GM23338 (cell line): Measurements from ENCODE around the gene IFNG-AS1. TPM values are rescaled to one million over a fixed set of nuclear protein-coding genes. Genes with fewer than 3 reads are reported as not detected.

ENCODE experiments used
- ATAC-seq: fragments of 200-7000 bp; cut with Tn5 transposase; 3 replicates; pipeline ENCODE4 v1.9.1; 2020
- DNase-seq: peaks from one replicate; pipeline ENCODE4 v3.0.0-alpha.2; 2015; ENCODE audit warnings: low spot score
- H2AFZ ChIP-seq: fragments of 200-600 bp; sonication (generic); 2 replicates; pipeline ENCODE4 v1.8.0; 2016; ENCODE audit warnings: antibody characterized with exemption, mild to moderate bottlenecking, moderate library complexity
- H3F3A ChIP-seq: fragments of 200-600 bp; sonication (generic); replicated peaks from 2 replicates; pipeline ENCODE4 v1.8.0; 2017; ENCODE audit warnings: antibody characterized with exemption, mixed run types, low read depth
- H3K27ac ChIP-seq: fragments of 200-600 bp; sonication (generic); 2 replicates; pipeline ENCODE4 v1.6.1; 2016; ENCODE audit warnings: low read depth
- H3K27me3 ChIP-seq: fragments of 200-600 bp; sonication (generic); 2 replicates; pipeline ENCODE4 v1.8.0; 2016; ENCODE audit warnings: mild to moderate bottlenecking, mixed run types, moderate library complexity; ENCODE audit not compliant: insufficient read depth
- H3K36me3 ChIP-seq: fragments of 200-600 bp; sonication (generic); 2 replicates; pipeline ENCODE4 v1.8.0; 2016; ENCODE audit warnings: mild to moderate bottlenecking; ENCODE audit not compliant: insufficient read depth
- H3K4me1 ChIP-seq: fragments of 200-600 bp; sonication (generic); 2 replicates; pipeline ENCODE4 v1.8.0; 2016; ENCODE audit warnings: mild to moderate bottlenecking, moderate library complexity; ENCODE audit not compliant: insufficient read depth
- H3K4me2 ChIP-seq: fragments of 200-600 bp; sonication (generic); 2 replicates; pipeline ENCODE4 v1.7.1; 2017; ENCODE audit warnings: mixed run types
- H3K4me3 ChIP-seq: fragments of 200-600 bp; sonication (generic); 2 replicates; pipeline ENCODE4 v1.6.1; 2016; ENCODE audit warnings: mixed run types
- H3K79me2 ChIP-seq: fragments of 200-600 bp; sonication (generic); replicated peaks from 2 replicates; pipeline ENCODE4 v1.8.0; 2017; ENCODE audit warnings: mild to moderate bottlenecking; ENCODE audit not compliant: insufficient read depth
- H3K9me2 ChIP-seq: fragments of 200-600 bp; sonication (generic); 2 replicates; pipeline ENCODE4 v1.8.0; 2017; ENCODE audit not compliant: insufficient read depth
- H4K20me1 ChIP-seq: fragments of 200-600 bp; sonication (generic); replicated peaks from 2 replicates; pipeline ENCODE4 v1.8.0; 2017; ENCODE audit warnings: mild to moderate bottlenecking; ENCODE audit not compliant: insufficient read depth
- H3K27ac Mint-ChIP-seq: 2 replicates; pipeline ENCODE4 v1.8.0; 2020; ENCODE audit warnings: inconsistent platforms, mild to moderate bottlenecking, moderate library complexity, mixed read lengths
- H3K27me3 Mint-ChIP-seq: 3 replicates; pipeline ENCODE4 v1.8.0; 2022; ENCODE audit warnings: low read depth, mild to moderate bottlenecking, moderate library complexity, mixed read lengths, inconsistent platforms; ENCODE audit not compliant: insufficient read depth, poor library complexity
- H3K36me3 Mint-ChIP-seq: 3 replicates; pipeline ENCODE4 v1.8.0; 2021; ENCODE audit warnings: low read depth, mild to moderate bottlenecking, inconsistent platforms, moderate library complexity, mixed read lengths
- H3K4me1 Mint-ChIP-seq: 3 replicates; pipeline ENCODE4 v1.8.0; 2020; ENCODE audit warnings: mild to moderate bottlenecking, inconsistent platforms, mixed read lengths
- H3K4me3 Mint-ChIP-seq: 3 replicates; pipeline ENCODE4 v1.8.0; 2021; ENCODE audit warnings: moderate library complexity, mild to moderate bottlenecking, inconsistent platforms, mixed read lengths
- H3K9me3 Mint-ChIP-seq: 3 replicates; pipeline ENCODE4 v1.8.0; 2020; ENCODE audit warnings: moderate library complexity, mild to moderate bottlenecking, inconsistent platforms, mixed read lengths
- CREB1 ChIP-seq: fragments of 250-450 bp; sonication (Bioruptor Pico); IDR thresholded peaks from 2 replicates; pipeline ENCODE4 v1.5.0; 2020; ENCODE audit warnings: low read depth, mild to moderate bottlenecking, moderate library complexity
- EZH2phosphoT487 ChIP-seq: fragments of 200-600 bp; sonication (generic); IDR thresholded peaks from one replicate; pipeline ENCODE4 v1.8.1; 2018; ENCODE audit warnings: antibody characterized with exemption; ENCODE audit not compliant: unreplicated experiment
- NANOG ChIP-seq: IDR thresholded peaks from 2 replicates; pipeline ENCODE4 v1.6.1; 2016; ENCODE audit warnings: antibody characterized with exemption, borderline replicate concordance
- REST ChIP-seq: IDR thresholded peaks from one replicate; pipeline ENCODE4 v1.6.1; 2018; ENCODE audit warnings: antibody characterized with exemption; ENCODE audit not compliant: unreplicated experiment
- STAT1 ChIP-seq: IDR thresholded peaks from one replicate; pipeline ENCODE4 v1.6.1; 2016; ENCODE audit warnings: antibody characterized with exemption; ENCODE audit not compliant: unreplicated experiment
- ZNF331 ChIP-seq: fragments of 250-450 bp; sonication (Bioruptor Pico); IDR thresholded peaks from 2 replicates; pipeline ENCODE4 v1.5.0; 2020; ENCODE audit warnings: low read depth, mild to moderate bottlenecking, moderate library complexity
- ZNF462 ChIP-seq: fragments of 250-450 bp; sonication (Bioruptor Pico); IDR thresholded peaks from 2 replicates; pipeline ENCODE4 v1.5.0; 2020; ENCODE audit warnings: mild to moderate bottlenecking, moderate library complexity
- polyA plus RNA-seq: library from polyadenylated mRNA; unstranded; fragments of >200 nt; fragmentation: Nextera tagmentation; extraction: Ambion mirVana; gene quantifications from 2 replicates; pipeline ENCODE4 v1.2.1, GENCODE V29; 2016
- total RNA-seq: library from RNA; depleted of rRNA; stranded (reverse); fragments of >200 nt; shearing (Covaris generic); gene quantifications from 2 replicates; pipeline ENCODE4 v1.2.3, GENCODE V29; 2014

The IFNG-AS1 gene
- total and polyA plus RNA-seq, 2 experiments from 2014 or later: not detected

GRCh38 chr12:68020699-68021098 is 31.5 kb downstream of the IFNG-AS1 start:
- no peak for ATAC-seq

More at GRCh38 chr12:68020699-68021098, 31.5 kb downstream of the IFNG-AS1 start:
- Histone ChIP-seq H3K9me2 (peaks cover 12% of the 10 kb centered on the region; the same call in 1 of the 2 replicates), H3K4me1 (no peaks in the 10 kb centered on the region), H3K79me2 (no peaks in the 10 kb centered on the region), H4K20me1 (no peaks in the 10 kb centered on the region), H3F3A (no peaks in the 10 kb centered on the region), H3K36me3 (no peaks in the 10 kb centered on the region), H3K4me2 (no peak overlapping the region), H3K27me3 (no peaks in the 10 kb centered on the region), H3K27ac (no peak overlapping the region), H2AFZ (no peak overlapping the region), H3K4me3 (no peak overlapping the region)
- H3K9me3 Mint-ChIP-seq: no peaks in the 10 kb centered on the region
- no peaks in the 10 kb centered on the region for H3K4me1 Mint-ChIP-seq
- TF ChIP-seq CREB1 (CRISPR knock-in tag) (no peak), REST (no peak), ZNF462 (CRISPR knock-in tag) (no peak), STAT1 (no peak), NANOG (no peak), EZH2phosphoT487 (no peak), ZNF331 (CRISPR knock-in tag) (no peak)
- H3K27ac Mint-ChIP-seq: no peak overlapping the region
- DNase-seq: no peak
- H3K27me3 Mint-ChIP-seq: no peaks in the 10 kb centered on the region
- no peak overlapping the region for H3K4me3 Mint-ChIP-seq
- H3K36me3 Mint-ChIP-seq: no peaks in the 10 kb centered on the region
